OCI-LY3 (cell line): ENCODE data around the gene TCF25.

Experiments used
- H2AFZ ChIP-seq: fragments of 200-600, 300-600 bp; shearing (Covaris generic); 2 replicates; pipeline ENCODE4 v1.6.0; 2014; ENCODE audit warnings: antibody characterized with exemption, low read depth, low read length
- H3K27ac ChIP-seq: fragments of 200-600, 300-600 bp; sonication (generic); 2 replicates; pipeline ENCODE4 v1.5.1; 2014; ENCODE audit warnings: mild to moderate bottlenecking, low read length, moderate library complexity, mixed read lengths
- H3K27me3 ChIP-seq: fragments of 200-600, 300-600 bp; sonication (generic); 2 replicates; pipeline ENCODE4 v1.6.1; 2014; ENCODE audit warnings: low read depth, low read length, mixed read lengths
- H3K36me3 ChIP-seq: fragments of 200-600, 300-600 bp; sonication (generic); replicated peaks from 2 replicates; pipeline ENCODE3; 2014; ENCODE audit warnings: low read depth, low read length, mixed read lengths
- H3K4me1 ChIP-seq: fragments of 300-600, 200-600 bp; sonication (generic); 2 replicates; pipeline ENCODE4 v1.6.1; 2014; ENCODE audit warnings: low read length, mixed read lengths
- H3K4me2 ChIP-seq: fragments of 200-600, 300-600 bp; sonication (generic); 2 replicates; pipeline ENCODE4 v1.6.1; 2014; ENCODE audit warnings: low read length, mixed read lengths
- H3K4me3 ChIP-seq: fragments of 300-600, 200-600 bp; sonication (generic); 2 replicates; pipeline ENCODE4 v1.5.1; 2014; ENCODE audit warnings: antibody characterized with exemption, mild to moderate bottlenecking, low read length, moderate library complexity
- H3K79me2 ChIP-seq: fragments of 300-600, 200-600 bp; shearing (Covaris generic); 2 replicates; pipeline ENCODE4 v1.6.1; 2014; ENCODE audit warnings: mild to moderate bottlenecking, low read length, mixed read lengths
- H3K9ac ChIP-seq: fragments of 300-600, 200-600 bp; shearing (Covaris generic); 2 replicates; pipeline ENCODE4 v1.6.0; 2014; ENCODE audit warnings: mild to moderate bottlenecking, low read length, moderate library complexity
- H3K9me3 ChIP-seq: fragments of 200-600, 300-600 bp; shearing (Covaris generic); 2 replicates; pipeline ENCODE4 v1.6.1; 2014; ENCODE audit warnings: low read length, mixed read lengths; ENCODE audit not compliant: insufficient read depth
- H4K20me1 ChIP-seq: fragments of 200-600, 300-600 bp; sonication (generic); 2 replicates; pipeline ENCODE4 v1.6.1; 2016; ENCODE audit warnings: low read length, mixed read lengths; ENCODE audit not compliant: insufficient read depth
- CTCF ChIP-seq: fragments of 200-600, 300-600 bp; sonication (generic); IDR thresholded peaks from 2 replicates; pipeline ENCODE4 v1.5.1; 2014; ENCODE audit warnings: antibody characterized with exemption, low read length, low read depth
- EZH2phosphoT487 ChIP-seq: fragments of 200-600 bp; shearing (Covaris generic); IDR thresholded peaks from 2 replicates; pipeline ENCODE4 v1.6.1; 2018; ENCODE audit warnings: antibody characterized with exemption, mixed run types, low read depth

The TCF25 gene

GRCh38 chr16:89903908-89904515, 30.6 kb downstream of the TCF25 start:
- Histone ChIP-seq H3K9ac (no peak overlapping the region), H2AFZ (no peak overlapping the region), H3K4me1 (no peaks in the 10 kb centered on the region), H3K4me2 (no peak overlapping the region), H3K27me3 (no peaks in the 10 kb centered on the region), H3K27ac (no peak overlapping the region), H3K9me3 (no peaks in the 10 kb centered on the region), H3K4me3 (no peak overlapping the region), H3K36me3 (peaks cover 46% of the 10 kb centered on the region), H4K20me1 (no peaks in the 10 kb centered on the region), H3K79me2 (no peaks in the 10 kb centered on the region)
- no peak for TF ChIP-seq EZH2phosphoT487

- no peak overlapping the region for H3K27ac ChIP-seq
- no peaks in the 10 kb centered on the region for H4K20me1 ChIP-seq
- H3K9ac ChIP-seq, result no peak overlapping the region
- TF ChIP-seq CTCF (no peak), EZH2phosphoT487 (no peak)
- peaks cover 41% of the 10 kb centered on the region for H3K36me3 ChIP-seq
- H3K4me3 ChIP-seq, result no peak overlapping the region
- H3K27me3 ChIP-seq, result no peaks in the 10 kb centered on the region
- H3K79me2 ChIP-seq, result no peaks in the 10 kb centered on the region
- H2AFZ ChIP-seq, result no peak overlapping the region
- H3K4me1 ChIP-seq, result no peaks in the 10 kb centered on the region
- H3K9me3 ChIP-seq, result no peaks in the 10 kb centered on the region
- no peak overlapping the region for H3K4me2 ChIP-seq
Observed at GRCh38 chr16:89904606-89905510, 31.5 kb downstream of the TCF25 start.

- TF ChIP-seq CTCF (no peak), EZH2phosphoT487 (no peak)
- Histone ChIP-seq H2AFZ (no peak overlapping the region), H3K4me1 (no peaks in the 10 kb centered on the region), H3K4me2 (no peak overlapping the region), H3K4me3 (no peak overlapping the region), H3K9ac (no peak overlapping the region), H3K27me3 (no peaks in the 10 kb centered on the region), H3K79me2 (no peaks in the 10 kb centered on the region), H3K27ac (no peak overlapping the region), H3K36me3 (peaks cover 35% of the 10 kb centered on the region), H3K9me3 (no peaks in the 10 kb centered on the region), H4K20me1 (peaks cover 2% of the 10 kb centered on the region; the same call in 1 of the 2 replicates)
Observed at GRCh38 chr16:89905511-89906139, 32.2 kb downstream of the TCF25 start.

GRCh38 chr16:89906140-89907025, 33.0 kb downstream of the TCF25 start:
- TF ChIP-seq EZH2phosphoT487, result no peak
- H3K4me1 ChIP-seq, result no peaks in the 10 kb centered on the region
- no peaks in the 10 kb centered on the region for H3K27me3 ChIP-seq
- H3K36me3 ChIP-seq, result peaks cover 38% of the 10 kb centered on the region
- H3K4me2 ChIP-seq, result no peak overlapping the region
- H3K9me3 ChIP-seq, result no peaks in the 10 kb centered on the region
- no peak overlapping the region for H3K9ac ChIP-seq
- H2AFZ ChIP-seq, result no peak overlapping the region
- no peak overlapping the region for H3K27ac ChIP-seq
- H3K4me3 ChIP-seq, result no peak overlapping the region
- no peaks in the 10 kb centered on the region for H3K79me2 ChIP-seq
- peaks cover 4% of the 10 kb centered on the region; the same call in 1 of the 2 replicates for H4K20me1 ChIP-seq
